Posterior vena cava (tissue), 2 donors: ENCODE measurements around the gene UBE2H. TPM values are rescaled to one million over a fixed set of nuclear protein-coding genes. Genes with fewer than 3 reads are reported as not detected.
"Not testable (repeated sequence)": the region's sequence is repeated elsewhere in the genome, so short reads cannot be mapped to it uniquely, and the experiment has no call there.

ENCODE experiments used
- DNase-seq: peaks from one replicate; pipeline ENCODE4 v3.0.0-alpha.2; 2020; ENCODE audit warnings: low spot score
- intact Hi-C, 2 donors: fragments of 100-400 bp; cut with DNase I; formaldehyde crosslinking; loops; one replicate each; pipeline versions ENCODE4 v1.14.1 to v1.14.2; 2022 to 2023
- total RNA-seq, 2 donors: library from RNA; stranded (reverse); fragmentation: NEBNext Ultra II Directional; extraction: Animal tissue kit (Norgen Biotek cat#: 25700); gene quantifications; one replicate each; pipeline ENCODE4 v1.2.1, GENCODE V29; 2021
- donor health status: DM: yes; HTN: yes; CAD: no.
- donor health status: DM: yes; HTN: yes; CAD: no.

The UBE2H gene
- total RNA-seq, 2 donors from 2014 or later = 77.0 to 138 TPM

DNA sequence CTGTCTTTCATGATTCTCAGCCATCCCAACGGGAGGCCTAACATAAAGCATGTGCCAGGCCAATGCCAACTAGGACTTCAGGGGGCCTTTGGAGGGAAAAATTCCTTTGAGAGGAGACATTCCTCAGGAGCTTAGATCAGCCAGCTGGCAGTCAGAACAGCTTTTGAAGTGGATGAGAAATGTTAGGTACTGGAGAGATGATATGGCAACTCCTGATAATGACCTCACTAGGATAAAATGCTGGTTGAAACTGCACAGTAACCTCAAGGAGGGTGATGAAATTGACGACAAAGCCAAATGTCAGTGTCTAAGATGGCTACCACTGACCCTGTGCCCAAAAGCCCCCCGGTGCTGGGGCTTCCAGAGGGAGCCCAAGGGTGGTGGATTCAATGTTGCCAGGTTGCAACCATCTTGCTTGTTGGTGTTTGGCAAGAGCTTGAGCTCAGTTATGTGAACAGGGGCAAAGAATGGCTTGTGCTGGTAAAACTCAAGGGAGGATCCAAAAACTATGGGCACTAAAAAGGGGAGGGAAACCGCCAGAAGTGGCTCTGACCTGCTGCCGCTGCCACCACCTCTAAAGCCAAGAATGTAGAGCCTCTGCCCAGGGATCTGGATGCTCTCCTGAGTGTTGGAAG, 121.2 kb downstream of the UBE2H start:
- intact Hi-C loops = no loop called here
- DNase-seq = no peak

DNA sequence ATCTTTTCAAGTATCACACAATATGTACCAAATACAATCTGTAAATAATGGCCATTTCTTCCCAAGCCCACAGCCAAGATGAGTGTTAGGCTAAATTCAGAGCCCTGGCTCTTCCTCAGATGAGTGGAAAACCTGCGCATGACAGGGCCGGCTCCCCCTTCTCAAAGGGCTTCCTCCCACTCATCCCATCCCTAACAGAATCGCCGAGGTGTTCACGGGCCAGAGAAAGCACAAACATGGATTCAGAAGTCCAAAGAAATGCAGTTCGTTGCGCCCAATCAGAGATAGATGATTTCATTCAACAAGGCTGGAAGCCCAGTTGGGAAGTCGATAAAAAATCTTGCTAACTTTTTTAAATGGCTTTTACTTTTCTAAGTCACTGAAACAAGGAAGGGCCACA, 121.8 kb downstream of the UBE2H start:
- intact Hi-C loops = no loop called here
- DNase-seq = no peak

DNA sequence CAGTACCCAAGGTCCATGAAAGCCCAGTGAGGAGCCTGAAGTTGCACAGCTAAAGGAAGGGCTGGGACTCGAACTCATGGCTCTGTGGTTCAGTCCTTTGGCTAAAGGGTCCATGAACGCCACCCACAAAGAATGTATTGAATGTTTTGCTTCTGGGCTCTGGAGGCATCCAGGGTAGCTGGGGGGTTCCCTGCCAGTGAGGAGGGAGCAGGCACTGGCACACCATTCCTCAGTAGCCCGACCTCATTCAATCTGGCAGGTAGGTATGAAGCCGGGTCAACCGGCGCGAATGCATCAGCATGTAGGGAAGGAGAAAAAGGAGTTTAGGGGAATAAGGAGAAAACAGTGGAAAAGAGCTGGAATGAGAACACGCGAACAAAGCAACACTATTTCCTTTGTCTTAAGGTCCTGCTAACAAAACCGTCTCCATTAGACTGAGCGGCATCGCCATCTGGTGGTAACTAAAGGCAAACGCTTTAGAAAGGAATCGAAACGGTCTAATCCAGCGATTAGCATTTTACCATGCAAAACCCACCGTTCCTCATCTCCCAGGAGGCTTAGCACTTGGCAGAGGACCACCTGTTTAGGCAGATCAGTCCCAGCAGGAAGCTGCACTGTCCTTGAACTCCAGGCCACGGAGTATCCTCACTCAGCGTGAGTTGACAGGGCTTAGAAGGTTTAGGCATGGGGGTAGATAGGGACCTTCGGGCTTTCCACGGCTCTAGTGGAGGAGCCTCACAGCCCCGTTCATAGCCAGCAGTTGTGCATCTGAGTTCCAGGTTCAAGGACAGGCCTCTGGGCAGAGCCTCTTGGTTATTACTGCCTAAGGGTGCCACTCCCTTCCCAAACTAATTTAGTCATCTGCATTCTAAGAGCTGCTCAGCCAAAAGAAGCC, 122.8 kb downstream of the UBE2H start:
- intact Hi-C loops = loop anchor here (5.0 to 10.0 kb wide), 3 partner anchors 155 to 177 kb away; no protein-coding TSS in a partner anchor
- DNase-seq = no peak

DNA sequence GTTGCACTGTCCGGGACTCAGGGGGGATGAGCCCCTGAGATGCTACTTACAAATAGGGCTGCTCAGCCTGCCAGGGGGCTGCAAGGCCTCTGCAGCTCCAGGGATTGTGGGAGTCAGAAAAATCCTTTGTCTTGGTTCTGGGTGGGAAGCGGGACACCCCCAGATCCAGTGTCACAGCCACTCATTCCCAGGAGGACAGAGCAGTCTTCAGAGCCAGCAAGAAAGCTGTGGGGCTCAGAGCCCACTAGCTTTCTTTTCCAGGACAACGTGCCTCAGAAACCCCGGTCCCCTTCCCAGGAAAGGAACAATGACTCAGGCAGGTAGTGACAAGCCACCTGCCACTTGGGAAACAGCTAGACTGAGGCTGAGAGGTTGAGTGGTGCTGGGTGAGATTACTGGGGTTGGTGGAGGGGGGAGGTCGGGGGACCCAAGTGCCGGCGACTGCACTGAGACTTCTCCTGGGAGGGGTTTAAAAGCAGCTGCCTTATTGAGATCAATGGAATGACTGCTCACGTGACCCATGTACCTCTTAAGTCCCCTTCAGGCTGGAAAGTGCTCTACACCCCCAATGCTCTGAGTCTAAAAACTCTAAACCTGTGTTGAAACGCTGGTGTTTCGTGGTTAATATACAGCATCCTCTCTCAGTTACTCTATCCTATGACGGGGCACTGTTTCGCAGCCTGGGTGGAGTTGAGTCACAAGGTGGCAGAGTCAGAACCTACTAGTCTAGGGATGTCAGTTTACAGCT, 123.6 kb downstream of the UBE2H start:
- no peak for DNase-seq
- intact Hi-C loops = loop anchor here (5.0 to 10.0 kb wide), 3 partner anchors 154 to 178 kb away; no protein-coding TSS in a partner anchor

DNA sequence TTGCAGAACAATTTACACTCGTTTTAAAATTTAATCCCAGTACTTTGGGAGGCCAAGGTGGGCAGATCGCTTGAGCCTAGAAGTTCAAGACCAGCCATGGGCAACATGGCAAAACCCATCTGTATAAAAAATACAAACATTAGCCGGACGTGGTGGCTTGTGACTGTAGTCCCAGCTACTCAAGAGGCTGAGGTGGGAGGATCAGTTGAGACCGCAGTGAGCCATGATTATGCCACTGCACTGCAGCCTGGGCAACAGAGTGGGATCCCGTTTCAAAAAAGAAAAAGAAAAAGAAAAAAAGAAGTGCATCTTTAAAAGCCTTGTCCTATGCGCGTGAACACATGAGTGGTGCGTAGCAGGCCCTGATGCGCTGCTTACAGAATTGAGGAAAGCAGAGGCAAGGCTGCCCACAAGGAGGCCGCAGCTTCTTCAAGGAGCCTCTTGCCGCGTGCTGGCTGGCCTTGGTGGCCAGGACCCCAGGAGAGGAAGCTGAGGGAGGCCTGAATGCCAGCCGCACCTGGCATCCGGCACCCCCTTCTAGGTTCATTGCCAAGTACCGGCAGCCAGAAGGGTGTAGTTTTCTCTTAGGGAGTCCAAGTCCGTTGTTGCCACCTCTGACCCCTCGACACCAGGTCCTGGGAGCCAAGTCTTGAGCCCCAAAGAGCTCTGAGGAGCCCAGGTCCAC, 124.5 kb downstream of the UBE2H start:
- intact Hi-C loops = loop anchor here (5.0 to 10.0 kb wide), 3 partner anchors 153 to 179 kb away; no protein-coding TSS in a partner anchor
- no peak for DNase-seq

DNA sequence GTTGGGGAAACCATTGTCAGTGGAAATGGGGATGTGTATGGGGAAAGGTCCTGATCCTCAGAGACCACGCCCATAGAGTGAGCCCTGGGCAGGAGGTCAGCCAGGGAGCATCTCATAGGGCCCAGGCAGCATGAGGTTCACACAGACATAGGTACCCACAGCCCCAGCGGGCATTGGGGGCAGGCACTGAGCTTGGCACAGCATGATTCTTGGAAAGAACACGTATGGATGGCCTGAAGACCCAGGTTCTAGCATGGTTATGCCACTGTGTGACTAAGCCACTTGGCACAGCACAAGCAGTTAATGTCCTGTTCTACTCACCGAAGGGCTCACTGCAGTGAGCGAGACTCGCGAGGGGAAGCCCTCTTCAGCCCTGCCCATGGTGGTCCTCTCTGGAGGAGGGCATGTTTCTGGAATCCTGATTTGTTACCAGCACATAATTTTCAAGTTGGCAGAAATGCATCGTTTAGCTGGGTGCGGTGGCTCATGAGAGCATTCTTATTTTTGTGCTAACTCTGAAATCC, 125.2 kb downstream of the UBE2H start:
- DNase-seq = no peak
- intact Hi-C loops = loop anchor here (5.0 to 10.0 kb wide), 3 partner anchors 153 to 180 kb away; no protein-coding TSS in a partner anchor

DNA sequence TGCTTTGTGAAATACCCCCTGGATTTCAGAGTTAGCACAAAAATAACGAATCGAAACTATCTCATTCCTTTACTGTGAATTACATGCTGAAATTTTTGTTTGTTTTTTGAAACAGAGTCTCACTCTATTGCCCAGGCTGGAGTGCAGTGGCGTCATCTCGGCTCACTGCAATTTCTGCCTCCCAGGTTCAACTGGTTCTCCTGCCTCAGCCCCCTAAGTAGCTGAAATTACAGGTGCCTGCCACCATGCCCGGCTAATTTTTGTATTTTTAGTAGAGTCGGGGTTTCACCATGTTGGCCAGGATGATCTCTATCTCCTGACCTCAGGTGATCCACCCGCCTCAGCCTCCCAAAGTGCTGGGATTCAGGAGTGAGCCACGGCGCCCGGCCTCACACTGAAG, 125.9 kb downstream of the UBE2H start:
- not testable (repeated sequence) for DNase-seq
- intact Hi-C loops = loop anchor here (5.0 to 10.0 kb wide), 3 partner anchors 152 to 180 kb away; no protein-coding TSS in a partner anchor

DNA sequence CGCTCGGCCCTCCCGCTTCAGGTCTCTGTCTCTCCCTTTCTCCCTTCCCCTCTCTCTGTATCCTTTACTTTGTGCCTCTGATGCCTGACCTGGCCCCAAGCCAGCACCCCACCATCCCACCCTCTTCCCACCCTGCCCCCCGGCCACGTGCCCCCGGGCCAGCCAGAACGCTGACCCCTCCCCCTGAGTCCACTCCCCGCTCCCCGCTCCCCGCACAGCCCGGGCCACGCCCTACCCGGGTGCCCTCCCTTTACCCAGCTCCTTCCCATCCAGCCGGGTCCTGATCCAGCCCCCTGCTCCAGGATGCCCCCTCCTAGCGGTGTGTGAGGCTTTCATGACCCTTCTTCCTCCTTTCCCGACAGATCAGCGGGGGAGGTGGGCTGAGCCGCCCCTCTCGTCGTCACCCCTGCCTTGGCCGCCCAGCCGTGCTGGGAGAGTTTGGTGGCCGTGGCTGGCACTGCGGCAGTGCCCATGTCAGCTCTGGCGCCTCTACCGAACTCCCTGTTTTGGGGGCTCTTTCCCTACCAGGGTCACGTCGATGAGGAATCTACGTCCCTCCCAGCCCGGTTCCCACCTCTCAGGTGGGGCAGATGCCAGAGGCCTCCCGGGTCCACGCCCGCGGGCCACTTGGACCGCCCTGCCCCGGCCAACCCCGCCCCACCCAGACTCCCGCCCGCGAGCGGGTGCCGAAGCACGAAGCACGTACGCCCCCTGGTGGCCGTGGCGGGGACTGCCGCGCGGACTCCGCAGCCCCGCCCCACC, 127.4 kb downstream of the UBE2H start:
- intact Hi-C loops = loop anchor here (5.0 to 10.0 kb wide), 3 partner anchors 151 to 182 kb away; no protein-coding TSS in a partner anchor
- peak; percentile 97 for DNase-seq

DNA sequence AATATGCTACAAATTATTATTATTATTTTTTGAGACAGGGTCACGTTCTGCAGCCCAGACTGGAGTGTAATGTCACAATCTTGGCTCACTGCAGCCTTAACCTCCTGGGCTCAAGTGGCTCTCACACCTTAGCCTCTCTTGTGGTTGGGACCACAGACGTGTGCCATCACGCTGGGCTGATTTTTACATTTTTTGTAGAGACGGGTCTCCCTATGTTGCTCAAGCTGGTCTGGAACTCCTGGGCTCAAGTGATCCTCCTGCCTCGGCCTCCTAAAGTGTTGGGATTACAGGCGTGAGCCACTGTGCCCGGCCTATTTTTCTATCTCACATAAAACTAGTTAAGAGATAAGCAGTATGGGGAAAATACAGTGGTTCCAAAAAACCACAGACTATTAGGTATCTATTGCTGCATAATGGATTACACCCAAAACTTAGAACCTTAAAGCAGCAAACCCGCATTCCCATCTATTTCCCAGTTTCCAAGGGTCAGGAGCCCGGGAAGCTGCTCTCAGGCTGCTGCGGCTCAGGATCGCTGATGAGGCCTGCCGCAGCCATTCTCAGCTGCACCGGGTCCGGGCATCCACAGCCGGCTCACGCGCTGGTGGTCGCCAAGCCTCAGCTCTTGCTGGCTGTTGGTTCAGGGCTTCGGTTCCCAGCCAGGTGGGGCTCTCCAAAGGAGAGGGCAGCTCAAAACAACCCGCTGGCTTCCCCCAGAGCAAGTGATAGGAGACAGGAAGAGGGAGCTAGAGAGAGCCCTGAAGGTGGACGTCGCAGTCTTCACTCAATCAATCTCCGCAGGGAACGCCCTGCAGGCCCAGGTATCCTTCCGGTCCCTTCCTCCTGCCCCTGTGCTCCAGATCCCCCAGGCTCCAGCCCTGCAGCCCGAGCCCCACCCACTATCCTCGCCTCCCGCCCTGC, 128.2 kb downstream of the UBE2H start:
- intact Hi-C loops = loop anchor here (5.0 to 10.0 kb wide), 3 partner anchors 150 to 183 kb away; no protein-coding TSS in a partner anchor
- no peak for DNase-seq

DNA sequence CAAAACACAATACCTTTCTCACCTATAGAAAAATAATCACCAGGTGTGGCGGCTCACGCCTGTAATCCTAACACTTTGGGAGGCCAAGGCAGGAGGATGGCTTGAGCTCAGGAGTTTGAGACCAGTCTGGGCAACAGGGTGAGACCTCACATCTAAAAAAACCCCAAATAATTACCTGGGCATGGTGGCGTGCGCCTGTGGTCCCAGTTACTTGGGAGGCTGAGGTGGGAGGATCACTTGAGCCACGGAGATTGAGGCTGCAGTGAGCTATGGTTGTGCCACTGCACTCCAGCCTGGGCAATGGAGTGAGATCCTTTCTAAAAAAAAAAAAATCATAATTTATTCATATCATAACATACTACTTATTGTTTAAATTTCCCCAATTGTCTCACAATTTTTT, 129.6 kb downstream of the UBE2H start:
- DNase-seq = not testable (repeated sequence)
- intact Hi-C loops = loop anchor here (10.0 kb wide), 2 partner anchors 148 to 158 kb away; no protein-coding TSS in a partner anchor

DNA sequence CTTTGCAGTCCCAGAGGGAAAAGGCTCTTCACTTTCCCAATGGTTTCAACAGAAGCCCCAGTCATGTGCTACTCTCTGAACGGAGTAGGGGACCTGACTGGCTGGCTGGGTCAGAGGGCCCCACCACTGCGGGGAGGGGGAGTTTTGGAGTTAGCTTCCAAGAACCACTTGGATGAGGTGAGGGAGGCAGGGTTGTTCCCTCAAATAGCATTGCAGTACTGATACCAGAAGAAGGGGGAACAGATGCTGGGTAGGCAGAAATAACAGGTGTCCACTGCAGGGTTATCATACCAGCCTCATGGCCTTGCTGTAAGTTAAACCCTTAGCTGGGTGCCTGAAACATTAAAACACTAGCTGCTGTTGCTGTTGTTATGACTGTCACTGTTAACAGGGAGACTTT, 131.3 kb downstream of the UBE2H start:
- intact Hi-C loops = loop anchor here (10.0 kb wide), 2 partner anchors 147 to 157 kb away; no protein-coding TSS in a partner anchor
- DNase-seq = no peak

DNA sequence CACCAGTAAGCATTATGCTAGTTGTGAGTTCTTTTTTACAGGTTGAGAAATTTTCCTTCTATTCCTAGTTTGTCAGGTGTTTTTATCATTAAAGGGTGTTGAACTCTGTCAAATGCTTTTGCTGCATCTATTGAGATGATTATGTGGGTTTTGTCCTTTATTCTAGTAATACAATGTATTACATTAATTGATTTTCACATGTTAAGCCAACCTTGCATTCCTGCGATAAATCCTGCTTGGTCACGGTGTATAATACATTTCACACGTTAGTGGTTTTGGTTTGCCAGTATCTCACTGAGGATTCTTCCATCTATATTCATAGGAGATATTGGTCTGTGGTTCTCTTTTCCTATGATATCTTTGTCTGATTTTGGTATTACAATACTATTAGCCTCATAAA, 136.0 kb downstream of the UBE2H start:
- DNase-seq = no peak
- intact Hi-C loops = no loop called here

DNA sequence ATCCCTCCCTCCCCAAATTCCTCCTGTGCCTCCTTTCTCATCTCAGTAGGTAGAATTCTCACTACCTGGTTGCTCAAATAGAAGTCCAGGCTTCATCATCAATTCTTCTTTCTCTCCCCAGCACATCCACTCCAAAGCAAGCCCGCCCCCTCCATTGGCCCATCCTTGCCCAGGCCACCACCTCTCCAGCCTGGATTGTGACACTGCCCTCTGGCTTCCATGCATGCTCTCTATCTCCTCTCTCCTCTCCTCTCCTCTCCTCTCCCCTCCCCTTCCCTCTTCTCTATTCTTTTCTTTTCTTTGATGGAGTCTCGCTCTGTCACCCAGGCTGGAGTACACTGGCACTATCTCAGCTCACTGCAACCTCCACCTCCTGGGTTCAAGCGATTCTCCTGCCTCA, 144.9 kb downstream of the UBE2H start:
- intact Hi-C loops = no loop called here

DNA sequence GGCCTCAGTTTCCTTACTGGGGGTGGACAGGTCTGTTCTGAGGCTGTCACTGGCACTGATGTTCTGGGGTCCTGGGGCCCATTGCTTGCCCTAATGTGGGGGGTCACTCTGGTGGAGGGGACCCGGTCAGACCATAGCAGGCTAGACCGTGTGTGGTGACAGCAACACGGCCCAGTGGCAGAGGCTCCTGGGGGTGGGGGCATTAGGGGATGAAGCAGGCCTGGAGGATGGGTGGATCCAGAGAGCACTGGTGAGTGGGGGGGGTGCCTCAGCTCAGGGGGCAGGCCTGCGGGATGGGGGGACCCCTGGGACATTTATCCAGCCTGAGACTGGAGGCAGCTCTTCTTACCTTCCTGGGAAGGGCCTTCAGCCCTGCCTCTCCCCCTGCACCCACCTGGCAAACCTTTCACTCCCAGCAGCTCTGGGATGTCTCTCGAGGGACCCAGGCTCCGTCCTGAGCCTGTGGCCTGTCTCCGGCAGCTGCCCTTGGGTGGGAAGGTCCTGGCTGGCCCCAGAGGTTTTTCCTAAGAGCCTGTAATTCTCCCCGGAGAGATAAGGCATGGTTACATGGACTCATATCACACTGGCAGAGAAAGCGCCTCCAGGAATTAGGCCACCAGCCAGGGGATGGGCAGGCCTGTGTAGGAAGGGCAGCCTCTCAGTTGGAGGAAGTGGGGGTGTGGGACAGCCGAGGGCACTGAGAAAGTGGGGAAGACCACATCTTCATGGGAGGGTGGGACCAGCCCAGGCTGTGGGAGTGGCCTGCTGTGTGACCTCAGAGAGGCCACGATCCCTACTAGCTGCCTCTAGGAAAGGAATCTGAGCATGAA, 147.7 kb downstream of the UBE2H start:
- DNase-seq = no peak
- intact Hi-C loops = no loop called here

More for the DNA sequence above, 144.9 kb downstream of the UBE2H start:
- DNase-seq = no peak

DNA sequence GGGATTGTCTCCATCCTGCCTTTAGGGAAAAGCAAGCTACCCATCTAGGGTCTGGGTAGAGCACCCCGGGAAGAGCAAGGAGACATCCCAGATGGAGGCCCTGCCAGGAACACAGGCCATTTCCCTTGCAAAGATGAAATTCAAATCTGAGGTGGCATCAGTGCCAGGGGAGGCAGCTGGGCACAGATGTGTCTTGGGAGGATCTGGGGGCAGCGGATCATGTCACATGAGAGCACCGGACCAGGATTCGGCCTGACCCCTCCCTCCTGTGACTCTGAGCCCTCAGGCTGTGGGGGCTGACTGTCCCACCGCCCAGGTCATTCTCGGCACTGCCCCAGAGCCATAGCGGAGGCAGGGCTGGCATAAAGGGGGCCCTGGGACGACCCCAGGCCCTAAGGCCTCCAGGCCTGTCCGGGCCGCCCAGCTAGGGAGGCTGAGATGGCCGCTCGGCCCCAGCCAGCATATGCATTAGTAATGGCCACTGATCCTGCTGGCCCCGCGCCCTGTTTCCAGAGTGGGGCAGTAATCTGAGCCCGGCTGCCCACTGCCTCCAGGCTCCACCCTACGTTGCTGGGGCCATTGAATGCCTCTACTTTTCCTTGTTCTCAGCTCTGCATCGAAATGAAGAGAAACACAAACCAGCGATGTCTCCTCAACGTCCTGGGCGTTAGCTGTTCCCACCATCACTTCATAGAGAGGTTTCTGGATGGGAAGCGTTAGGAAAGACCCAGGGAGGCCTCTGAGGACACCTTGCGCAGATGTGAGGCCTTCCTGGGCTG, 148.5 kb downstream of the UBE2H start:
- intact Hi-C loops = no loop called here
- no peak for DNase-seq
